ENCODE data around the gene SLK.

The SLK gene

DNA sequence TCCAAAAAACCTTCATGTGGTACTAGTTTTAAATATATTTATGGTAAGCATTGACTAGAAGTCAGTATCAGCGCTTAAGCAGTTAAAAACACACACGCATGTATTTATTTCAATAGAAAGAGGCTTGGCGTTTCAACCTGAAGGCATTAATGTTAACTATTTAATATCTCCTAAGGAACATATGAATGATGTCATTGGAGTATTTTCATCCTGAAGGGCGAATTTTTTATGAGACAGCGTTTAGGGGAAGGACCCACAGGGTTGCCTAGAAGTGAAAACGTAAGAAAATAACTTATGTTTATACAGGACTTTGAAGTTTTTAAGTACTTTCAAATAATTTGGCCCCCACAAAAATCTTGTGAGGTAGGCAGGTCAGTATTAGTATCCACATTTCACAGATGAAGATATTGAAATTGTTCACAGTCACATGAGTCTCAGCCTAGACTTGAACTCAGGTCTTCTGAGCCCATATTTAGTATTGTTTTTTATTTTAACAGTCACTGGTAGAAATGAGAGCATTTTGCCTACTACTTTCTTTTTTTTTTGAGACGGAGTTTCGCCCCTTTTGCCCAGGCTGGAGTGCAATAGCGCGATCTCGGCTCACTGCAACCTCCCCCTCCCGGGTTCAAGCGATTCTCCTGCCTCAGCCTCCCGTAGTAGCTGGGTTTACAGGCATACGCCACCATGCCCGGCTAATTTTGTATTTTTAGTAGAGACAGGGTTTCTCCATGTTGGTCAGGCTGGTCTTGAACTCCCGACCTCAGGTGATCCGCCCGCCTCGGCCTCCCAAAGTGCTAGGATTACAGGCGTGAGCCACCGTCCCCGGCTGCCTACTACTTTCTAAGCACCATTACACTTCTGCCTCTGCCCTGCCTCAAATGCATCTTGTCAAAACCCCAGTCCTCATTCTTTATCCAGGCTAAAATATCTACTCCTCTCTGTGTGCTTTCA, 1.8 kb downstream of the SLK start:
- peak overlapping the region; percentile 87 for H3K9ac ChIP-seq (ENCODE audit: low read length in 2 of 2)
- H3K4me3 ChIP-seq (ENCODE audit: low read length in 2 of 2), result peak overlapping the region; percentile 95 to 97
- H3K27me3 ChIP-seq (ENCODE audit: control insufficient read depth in 1 of 2, insufficient read depth in 2 of 2, low read length in 2 of 2), result no peaks in the 10 kb centered on the region
- H3K9me3 ChIP-seq (ENCODE audit: control insufficient read depth in 2 of 2, low read length in 2 of 2), result no peaks in the 10 kb centered on the region
- H3K27ac ChIP-seq (ENCODE audit: low read length), result no peak overlapping the region
- H3K4me1 ChIP-seq (ENCODE audit: control insufficient read depth, insufficient read depth, low read length), result peaks cover 3% of the 10 kb centered on the region
- no peaks in the 10 kb centered on the region for H3K36me3 ChIP-seq (ENCODE audit: control insufficient read depth in 2 of 2, insufficient read depth in 2 of 2, low read length in 2 of 2)

DNA sequence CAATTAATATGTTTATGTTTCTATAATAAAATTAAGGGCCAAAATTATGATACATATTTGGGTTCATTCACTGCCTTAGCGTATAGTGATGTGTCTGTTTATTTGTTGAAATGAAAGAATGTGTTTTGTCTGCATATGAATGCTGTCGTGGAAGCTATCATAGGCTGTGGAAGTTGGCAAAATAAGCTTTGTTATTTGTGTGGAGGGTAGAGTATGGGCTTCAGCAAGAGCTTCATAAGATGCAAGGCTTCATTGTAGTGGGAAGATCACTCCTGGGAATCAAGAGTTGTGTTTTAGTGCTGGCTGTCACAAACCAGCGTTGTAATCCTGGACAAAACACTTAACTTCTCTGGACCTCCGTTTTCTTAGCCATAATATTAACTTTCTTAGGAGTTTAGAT, 2.5 kb downstream of the SLK start:
- Histone ChIP-seq H3K4me1 (ENCODE audit: control insufficient read depth, insufficient read depth, low read length) (peaks cover 3% of the 10 kb centered on the region), H3K27ac (ENCODE audit: low read length) (no peak overlapping the region), H3K9me3 (ENCODE audit: control insufficient read depth in 2 of 2, low read length in 2 of 2) (no peaks in the 10 kb centered on the region), H3K36me3 (ENCODE audit: control insufficient read depth in 2 of 2, insufficient read depth in 2 of 2, low read length in 2 of 2) (no peaks in the 10 kb centered on the region), H3K4me3 (ENCODE audit: low read length in 2 of 2) (peak overlapping the region; percentile 95 to 97), H3K27me3 (ENCODE audit: control insufficient read depth in 1 of 2, insufficient read depth in 2 of 2, low read length in 2 of 2) (no peaks in the 10 kb centered on the region), H3K9ac (ENCODE audit: low read length in 2 of 2) (peak overlapping the region; percentile 55 to 87)

DNA sequence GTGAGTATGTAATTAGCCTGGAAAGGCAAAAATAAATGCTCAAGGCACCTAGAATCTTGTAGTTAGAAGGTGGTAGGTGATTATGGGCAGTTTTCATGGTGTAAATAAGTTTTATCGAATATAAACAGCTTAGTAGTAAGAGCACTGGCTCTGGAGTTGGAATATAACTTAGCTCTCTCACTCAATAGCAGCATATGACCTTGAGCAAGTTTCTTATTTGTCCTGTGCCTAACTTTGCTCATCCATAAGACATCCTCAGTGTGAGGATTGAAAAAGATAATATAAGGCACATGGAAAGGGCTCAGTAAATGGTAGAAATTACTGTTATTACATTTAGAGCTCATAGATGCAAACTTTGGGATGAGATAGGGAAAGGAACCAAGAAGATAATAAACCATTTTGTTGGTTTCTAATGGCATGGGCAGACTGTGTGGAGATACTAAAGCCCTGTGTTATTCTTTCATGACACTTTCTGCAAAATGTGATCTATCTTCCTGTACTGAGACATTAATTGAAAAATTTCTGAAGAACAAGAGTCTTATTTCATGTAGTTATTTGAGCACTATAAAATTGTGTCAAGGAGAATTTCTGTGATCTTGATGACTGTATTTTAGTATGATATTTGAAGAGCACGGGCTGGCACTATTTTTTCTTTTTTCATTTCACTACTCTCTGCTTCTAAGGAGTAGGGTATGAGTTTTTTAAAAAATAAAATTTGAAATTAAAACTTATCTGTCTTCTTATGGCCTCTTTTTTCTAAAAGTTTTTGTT, 3.1 kb downstream of the SLK start:
- Histone ChIP-seq H3K9me3 (ENCODE audit: control insufficient read depth in 2 of 2, low read length in 2 of 2) (no peaks in the 10 kb centered on the region), H3K36me3 (ENCODE audit: control insufficient read depth in 2 of 2, insufficient read depth in 2 of 2, low read length in 2 of 2) (no peaks in the 10 kb centered on the region), H3K27me3 (ENCODE audit: control insufficient read depth in 1 of 2, insufficient read depth in 2 of 2, low read length in 2 of 2) (no peaks in the 10 kb centered on the region), H3K27ac (ENCODE audit: low read length) (no peak overlapping the region), H3K4me1 (ENCODE audit: control insufficient read depth, insufficient read depth, low read length) (peaks cover 3% of the 10 kb centered on the region), H3K4me3 (ENCODE audit: low read length in 2 of 2) (peak overlapping the region; percentile 95 to 97), H3K9ac (ENCODE audit: low read length in 2 of 2) (peak overlapping the region in 1 of 2 donors; percentile 87)

DNA sequence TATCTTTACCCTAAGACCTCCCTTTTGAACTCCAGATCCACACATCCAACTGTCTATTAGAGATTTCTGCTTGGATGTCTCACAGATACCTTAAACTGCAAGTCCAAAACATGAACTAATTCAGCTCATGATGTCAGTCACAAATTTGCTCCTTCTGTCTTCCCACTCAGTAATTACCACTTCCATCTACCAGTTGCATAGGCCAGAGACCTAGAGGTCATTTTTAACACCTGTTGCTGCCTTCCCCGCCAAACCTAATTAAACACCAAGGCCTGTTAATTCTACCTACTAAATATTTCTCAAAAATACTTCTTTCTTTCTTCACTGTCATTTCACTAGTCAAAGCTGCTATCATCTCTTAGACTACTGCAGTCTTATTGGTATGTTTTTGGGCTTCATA, 8.2 kb downstream of the SLK start:
- no peaks in the 10 kb centered on the region for H3K36me3 ChIP-seq (ENCODE audit: control insufficient read depth in 2 of 2, insufficient read depth in 2 of 2, low read length in 2 of 2)
- no peak overlapping the region for H3K4me3 ChIP-seq (ENCODE audit: low read length in 2 of 2)
- no peak overlapping the region for H3K27ac ChIP-seq (ENCODE audit: low read length)
- no peak overlapping the region for H3K9ac ChIP-seq (ENCODE audit: low read length in 2 of 2)
- H3K9me3 ChIP-seq (ENCODE audit: control insufficient read depth in 2 of 2, low read length in 2 of 2), result no peaks in the 10 kb centered on the region
- H3K27me3 ChIP-seq (ENCODE audit: control insufficient read depth in 1 of 2, insufficient read depth in 2 of 2, low read length in 2 of 2), result no peaks in the 10 kb centered on the region
- H3K4me1 ChIP-seq (ENCODE audit: control insufficient read depth, insufficient read depth, low read length), result no peaks in the 10 kb centered on the region

DNA sequence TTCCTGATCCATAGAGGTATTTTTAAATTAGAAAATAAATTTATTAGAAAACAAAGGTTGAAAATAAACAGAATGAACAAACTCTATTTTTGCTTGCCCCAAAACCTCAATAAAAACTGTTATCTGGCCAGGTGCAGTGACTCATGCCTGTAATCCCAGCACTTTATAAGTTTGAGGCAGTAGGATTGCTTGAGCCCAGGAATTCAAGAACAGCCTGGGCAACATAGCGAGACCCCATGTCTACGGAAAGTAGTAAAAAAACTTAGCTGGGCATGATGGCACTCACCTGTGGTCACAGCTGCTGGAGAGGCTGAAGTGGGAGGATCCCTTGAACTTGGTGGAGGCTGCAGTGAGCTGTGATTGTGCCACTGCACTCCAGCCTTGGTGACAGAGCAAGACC, 10.3 kb downstream of the SLK start:
- no peaks in the 10 kb centered on the region for H3K27me3 ChIP-seq (ENCODE audit: control insufficient read depth in 1 of 2, insufficient read depth in 2 of 2, low read length in 2 of 2)
- no peak overlapping the region for H3K27ac ChIP-seq (ENCODE audit: low read length)
- no peaks in the 10 kb centered on the region for H3K4me1 ChIP-seq (ENCODE audit: control insufficient read depth, insufficient read depth, low read length)
- no peak overlapping the region for H3K4me3 ChIP-seq (ENCODE audit: low read length in 2 of 2)
- no peak overlapping the region for H3K9ac ChIP-seq (ENCODE audit: low read length in 2 of 2)
- no peaks in the 10 kb centered on the region for H3K9me3 ChIP-seq (ENCODE audit: control insufficient read depth in 2 of 2, low read length in 2 of 2)
- H3K36me3 ChIP-seq (ENCODE audit: control insufficient read depth in 2 of 2, insufficient read depth in 2 of 2, low read length in 2 of 2), result no peaks in the 10 kb centered on the region

DNA sequence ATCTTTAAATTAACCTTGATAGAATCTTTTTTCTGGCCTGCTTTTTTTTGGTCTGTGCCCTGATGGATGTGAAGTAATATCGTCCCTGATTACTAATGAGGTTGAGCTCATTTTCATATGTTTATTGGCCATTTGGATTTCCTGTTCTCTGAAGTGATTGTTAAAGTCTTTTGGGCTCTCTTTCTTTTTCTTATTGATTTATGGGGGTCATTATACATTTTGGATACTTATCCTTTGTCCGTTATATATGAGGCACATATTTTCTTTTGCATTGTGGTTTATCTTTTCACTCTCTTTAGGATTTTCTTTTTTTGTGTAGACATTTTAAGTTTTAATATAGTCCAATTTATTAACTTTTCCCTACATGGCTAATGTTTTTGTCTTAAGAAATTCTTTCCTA, 12.6 kb downstream of the SLK start:
- Histone ChIP-seq H3K27ac (ENCODE audit: low read length) (no peak overlapping the region), H3K4me3 (ENCODE audit: low read length in 2 of 2) (no peak overlapping the region), H3K27me3 (ENCODE audit: control insufficient read depth in 1 of 2, insufficient read depth in 2 of 2, low read length in 2 of 2) (no peaks in the 10 kb centered on the region), H3K4me1 (ENCODE audit: control insufficient read depth, insufficient read depth, low read length) (no peaks in the 10 kb centered on the region), H3K9ac (ENCODE audit: low read length in 2 of 2) (no peak overlapping the region), H3K36me3 (ENCODE audit: control insufficient read depth in 2 of 2, insufficient read depth in 2 of 2, low read length in 2 of 2) (no peaks in the 10 kb centered on the region), H3K9me3 (ENCODE audit: control insufficient read depth in 2 of 2, low read length in 2 of 2) (no peaks in the 10 kb centered on the region)

DNA sequence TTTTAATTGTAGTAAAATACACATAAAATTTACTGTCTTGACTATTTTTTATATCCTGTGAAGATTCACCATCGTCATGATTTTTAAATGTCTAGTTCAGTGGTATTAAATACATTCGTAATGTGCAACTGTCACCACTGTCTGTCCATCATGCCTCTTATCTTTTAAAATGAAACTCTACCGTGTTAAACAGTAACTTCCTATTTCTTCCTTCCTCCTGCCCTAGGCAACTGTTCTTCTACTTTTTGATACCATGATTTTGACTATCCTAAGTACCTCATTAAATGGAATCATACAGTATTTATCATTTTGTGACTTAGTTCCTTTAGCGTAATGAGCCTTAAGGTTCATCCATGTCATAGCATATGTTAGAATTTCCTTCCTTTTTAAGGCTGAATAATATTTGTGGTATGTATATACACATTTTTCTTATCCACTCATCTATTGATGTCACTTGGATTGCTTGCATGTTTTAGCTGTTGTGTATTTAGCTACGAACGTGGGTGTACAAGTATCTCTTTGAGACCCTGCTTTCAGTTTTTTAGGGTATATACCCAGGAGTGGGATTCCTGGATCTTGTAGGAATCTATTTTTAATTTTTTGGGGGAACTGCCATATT, 13.5 kb downstream of the SLK start:
- H3K27ac ChIP-seq (ENCODE audit: low read length), result no peak overlapping the region
- H3K4me1 ChIP-seq (ENCODE audit: control insufficient read depth, insufficient read depth, low read length), result no peaks in the 10 kb centered on the region
- no peaks in the 10 kb centered on the region for H3K36me3 ChIP-seq (ENCODE audit: control insufficient read depth in 2 of 2, insufficient read depth in 2 of 2, low read length in 2 of 2)
- H3K9ac ChIP-seq (ENCODE audit: low read length in 2 of 2), result no peak overlapping the region
- H3K27me3 ChIP-seq (ENCODE audit: control insufficient read depth in 1 of 2, insufficient read depth in 2 of 2, low read length in 2 of 2), result no peaks in the 10 kb centered on the region
- no peak overlapping the region for H3K4me3 ChIP-seq (ENCODE audit: low read length in 2 of 2)
- H3K9me3 ChIP-seq (ENCODE audit: control insufficient read depth in 2 of 2, low read length in 2 of 2), result no peaks in the 10 kb centered on the region

DNA sequence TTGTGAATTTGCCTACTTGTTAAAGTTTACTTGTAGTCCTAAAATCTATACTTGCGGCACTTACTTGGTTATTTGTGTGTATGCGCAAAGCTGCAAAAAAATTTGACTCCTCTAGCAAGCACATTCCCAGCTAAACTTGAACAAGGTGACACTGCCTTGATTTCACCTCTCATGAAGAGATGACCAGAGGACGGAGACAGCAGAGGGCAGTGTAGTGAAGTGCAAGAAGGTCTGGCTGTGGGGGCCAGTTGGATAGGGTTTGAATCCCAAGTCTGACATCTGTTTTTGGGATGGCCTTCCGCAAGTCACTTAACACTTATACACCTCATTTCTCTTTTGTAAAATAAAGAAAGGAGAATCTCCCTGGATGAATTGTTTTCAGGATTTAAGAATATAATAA, 15.7 kb downstream of the SLK start:
- H3K27ac ChIP-seq (ENCODE audit: low read length), result no peak overlapping the region

DNA sequence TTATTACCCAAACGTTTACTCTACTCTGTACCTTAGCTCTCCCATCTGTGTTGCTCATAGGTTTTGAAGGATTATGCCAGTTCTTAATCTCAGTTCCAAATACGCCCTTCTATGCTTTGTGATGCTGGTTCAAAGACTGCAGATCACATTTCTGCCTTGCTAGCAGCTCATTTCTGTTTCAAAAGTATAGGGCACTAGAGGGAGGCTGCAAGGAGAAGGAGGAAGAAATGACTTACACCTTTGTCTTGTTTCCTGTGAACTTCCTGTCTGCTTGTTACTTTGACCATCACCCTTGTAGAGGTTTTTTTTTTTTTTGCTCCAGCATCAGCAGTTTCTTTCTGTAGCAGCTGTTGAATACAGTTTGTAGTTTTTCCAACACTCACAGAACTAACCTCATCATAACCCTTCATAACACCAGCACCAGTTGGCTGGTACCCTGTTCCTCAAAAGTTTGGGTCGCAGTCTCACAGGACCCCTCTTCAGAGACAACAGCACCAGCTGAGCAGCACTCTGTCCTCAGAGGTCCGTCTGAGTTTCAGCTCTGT, 16.5 kb downstream of the SLK start:
- H3K27me3 ChIP-seq (ENCODE audit: control insufficient read depth in 1 of 2, insufficient read depth in 2 of 2, low read length in 2 of 2), result no peaks in the 10 kb centered on the region
- H3K4me1 ChIP-seq (ENCODE audit: control insufficient read depth, insufficient read depth, low read length), result no peaks in the 10 kb centered on the region
- H3K9me3 ChIP-seq (ENCODE audit: control insufficient read depth in 2 of 2, low read length in 2 of 2), result no peaks in the 10 kb centered on the region
- no peak overlapping the region for H3K4me3 ChIP-seq (ENCODE audit: low read length in 2 of 2)
- H3K9ac ChIP-seq (ENCODE audit: low read length in 2 of 2), result peak overlapping the region in 1 of 2 donors; percentile 4
- H3K27ac ChIP-seq (ENCODE audit: low read length), result no peak overlapping the region
- H3K36me3 ChIP-seq (ENCODE audit: control insufficient read depth in 2 of 2, insufficient read depth in 2 of 2, low read length in 2 of 2), result no peaks in the 10 kb centered on the region

More for the DNA sequence above, 15.7 kb downstream of the SLK start:
- Histone ChIP-seq H3K27me3 (ENCODE audit: control insufficient read depth in 1 of 2, insufficient read depth in 2 of 2, low read length in 2 of 2) (no peaks in the 10 kb centered on the region), H3K4me3 (ENCODE audit: low read length in 2 of 2) (no peak overlapping the region), H3K4me1 (ENCODE audit: control insufficient read depth, insufficient read depth, low read length) (no peaks in the 10 kb centered on the region), H3K9ac (ENCODE audit: low read length in 2 of 2) (no peak overlapping the region), H3K9me3 (ENCODE audit: control insufficient read depth in 2 of 2, low read length in 2 of 2) (no peaks in the 10 kb centered on the region), H3K36me3 (ENCODE audit: control insufficient read depth in 2 of 2, insufficient read depth in 2 of 2, low read length in 2 of 2) (no peaks in the 10 kb centered on the region)

DNA sequence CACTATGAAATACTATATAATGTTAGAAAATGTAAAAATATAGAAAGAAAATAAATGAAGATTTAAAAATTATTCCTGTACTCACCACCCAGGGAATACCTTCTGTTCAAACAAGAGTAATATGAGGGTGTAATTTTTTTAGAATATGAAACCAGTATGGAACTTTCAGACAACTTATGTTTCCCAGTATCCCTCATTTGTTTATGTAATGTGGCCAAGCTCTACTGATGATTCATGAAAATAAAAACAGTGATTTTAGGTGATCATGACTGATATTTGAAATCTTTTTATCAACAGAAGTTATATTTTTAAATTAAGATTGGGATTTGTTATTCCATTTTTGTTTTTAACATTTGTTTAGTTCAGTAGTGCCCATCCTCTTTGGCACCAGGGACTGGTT, 18.8 kb downstream of the SLK start:
- H3K9me3 ChIP-seq (ENCODE audit: control insufficient read depth in 2 of 2, low read length in 2 of 2), result no peaks in the 10 kb centered on the region
- H3K9ac ChIP-seq (ENCODE audit: low read length in 2 of 2), result no peak overlapping the region
- H3K4me1 ChIP-seq (ENCODE audit: control insufficient read depth, insufficient read depth, low read length), result peaks cover 2% of the 10 kb centered on the region
- H3K27me3 ChIP-seq (ENCODE audit: control insufficient read depth in 1 of 2, insufficient read depth in 2 of 2, low read length in 2 of 2), result no peaks in the 10 kb centered on the region
- no peak overlapping the region for H3K4me3 ChIP-seq (ENCODE audit: low read length in 2 of 2)
- no peak overlapping the region for H3K27ac ChIP-seq (ENCODE audit: low read length)
- no peaks in the 10 kb centered on the region for H3K36me3 ChIP-seq (ENCODE audit: control insufficient read depth in 2 of 2, insufficient read depth in 2 of 2, low read length in 2 of 2)

Data from stomach smooth muscle (tissue), 2 donors.